ENCODE measurements around the gene IHH. TPM values are rescaled to one million over a fixed set of nuclear protein-coding genes. Genes with fewer than 3 reads are reported as not detected.

The IHH gene
- total RNA-seq, 1 experiment from 2014 or later, result 0.07 TPM

- H3K79me2 ChIP-seq (ENCODE audit: low read length), result no peaks in the 10 kb centered on the region
- H3K36me3 ChIP-seq (ENCODE audit: low read depth, low read length), result no peaks in the 10 kb centered on the region
- H3K27ac ChIP-seq (ENCODE audit: low read length), result no peak overlapping the region
- DNase-seq (no peak), ATAC-seq (no peak)
- no peak overlapping the region for H2AFZ ChIP-seq (ENCODE audit: low read length)
- no peak overlapping the region for H3K9ac ChIP-seq (ENCODE audit: low read length)
- no peak overlapping the region for H3K4me3 ChIP-seq (ENCODE audit: low read length)
- H4K20me1 ChIP-seq (ENCODE audit: low read length), result no peaks in the 10 kb centered on the region
- ChIA-PET POLR2A (ENCODE audit: unreplicated experiment) (no interaction called here), CTCF (interaction anchor here (0.6 to 1.3 kb wide), 18 partner anchors 10 to 284 kb away, joined by 3 to 29 read pairs (median 4); partner anchors contain the start of gene IHH)
- BruUV-seq (replicated peaks), result no TSS peak
- H3K9me3 ChIP-seq (ENCODE audit: low read length), result no peaks in the 10 kb centered on the region
- H3K4me2 ChIP-seq (ENCODE audit: low read length), result no peak overlapping the region
- intact Hi-C loops (cut with micrococcal nuclease), result no loop called here
- H3K27me3 ChIP-seq (ENCODE audit: low read length), result no peaks in the 10 kb centered on the region
- H3K4me1 ChIP-seq (ENCODE audit: insufficient read depth, low read length), result no peaks in the 10 kb centered on the region
- TF ChIP-seq EZH2phosphoT487 (IDR thresholded peaks at IDR 0.05; ENCODE audit: borderline replicate concordance, low read length) (no peak), CTCF (conservative IDR thresholded peaks at IDR 0.05; ENCODE audit: low read depth, low read length) (no peak)
- H3K9me2 ChIP-seq (replicated peaks; ENCODE audit: low read length), result no peaks in the 10 kb centered on the region
- no peaks in the 10 kb centered on the region for H3F3A ChIP-seq (ENCODE audit: low read length, unreplicated experiment)
Measured at GRCh38 chr2:219030177-219030940, 30.4 kb downstream of the IHH start.

GRCh38 chr2:219029829-219030165 is 30.9 kb downstream of the IHH start:
- H3K27me3 ChIP-seq (ENCODE audit: low read length), result no peaks in the 10 kb centered on the region
- no peak overlapping the region for H3K27ac ChIP-seq (ENCODE audit: low read length)
- ATAC-seq (peak; percentile 97), DNase-seq (peak; percentile 90)
- no peak overlapping the region for H3K4me3 ChIP-seq (ENCODE audit: low read length)
- H3K36me3 ChIP-seq (ENCODE audit: low read depth, low read length), result no peaks in the 10 kb centered on the region
- no TSS peak for BruUV-seq (replicated peaks)
- H3F3A ChIP-seq (ENCODE audit: low read length, unreplicated experiment), result no peaks in the 10 kb centered on the region
- TF ChIP-seq CTCF (conservative IDR thresholded peaks at IDR 0.05; ENCODE audit: low read depth, low read length), result peak; percentile 95
- no peak for TF ChIP-seq EZH2phosphoT487 (IDR thresholded peaks at IDR 0.05; ENCODE audit: borderline replicate concordance, low read length)
- no peaks in the 10 kb centered on the region for H4K20me1 ChIP-seq (ENCODE audit: low read length)
- no peak overlapping the region for H3K4me2 ChIP-seq (ENCODE audit: low read length)
- no peaks in the 10 kb centered on the region for H3K79me2 ChIP-seq (ENCODE audit: low read length)
- H3K9me2 ChIP-seq (replicated peaks; ENCODE audit: low read length), result no peaks in the 10 kb centered on the region
- no peak overlapping the region for H2AFZ ChIP-seq (ENCODE audit: low read length)
- POLR2A ChIA-PET (ENCODE audit: unreplicated experiment), result no interaction called here
- CTCF ChIA-PET, result interaction anchor here (0.6 to 1.3 kb wide), 18 partner anchors 11 to 285 kb away, joined by 3 to 29 read pairs (median 4); partner anchors contain the start of gene IHH
- H3K9me3 ChIP-seq (ENCODE audit: low read length), result no peaks in the 10 kb centered on the region
- intact Hi-C loops (cut with micrococcal nuclease), result loop anchor here (1.0 to 5.0 kb wide), 3 partner anchors 33 to 126 kb away; partner anchors contain the start of gene IHH
- no peaks in the 10 kb centered on the region for H3K4me1 ChIP-seq (ENCODE audit: insufficient read depth, low read length)
- no peak overlapping the region for H3K9ac ChIP-seq (ENCODE audit: low read length)

GRCh38 chr2:219028996-219029828 is 31.5 kb downstream of the IHH start:
- intact Hi-C loops (cut with micrococcal nuclease), result loop anchor here (1.0 to 5.0 kb wide), 3 partner anchors 33 to 126 kb away; partner anchors contain the start of gene IHH
- ATAC-seq, result no peak

More at GRCh38 chr2:219028996-219029828, 31.5 kb downstream of the IHH start:
- Histone ChIP-seq H3K36me3 (ENCODE audit: low read depth, low read length) (no peaks in the 10 kb centered on the region), H3K4me1 (ENCODE audit: insufficient read depth, low read length) (no peaks in the 10 kb centered on the region), H3F3A (ENCODE audit: low read length, unreplicated experiment) (no peaks in the 10 kb centered on the region), H3K79me2 (ENCODE audit: low read length) (no peaks in the 10 kb centered on the region), H3K27me3 (ENCODE audit: low read length) (no peaks in the 10 kb centered on the region), H3K4me3 (ENCODE audit: low read length) (no peak overlapping the region), H3K27ac (ENCODE audit: low read length) (no peak overlapping the region), H2AFZ (ENCODE audit: low read length) (no peak overlapping the region), H3K4me2 (ENCODE audit: low read length) (no peak overlapping the region), H3K9me2 (replicated peaks; ENCODE audit: low read length) (no peaks in the 10 kb centered on the region), H3K9me3 (ENCODE audit: low read length) (no peaks in the 10 kb centered on the region), H3K9ac (ENCODE audit: low read length) (no peak overlapping the region), H4K20me1 (ENCODE audit: low read length) (no peaks in the 10 kb centered on the region)
- CTCF ChIA-PET, result interaction anchor here (0.6 to 1.3 kb wide), 14 partner anchors 11 to 285 kb away, joined by 3 to 29 read pairs (median 4); partner anchors contain the start of gene IHH
- DNase-seq, result no peak
- POLR2A ChIA-PET (ENCODE audit: unreplicated experiment), result no interaction called here
- no TSS peak for BruUV-seq (replicated peaks)
- TF ChIP-seq EZH2phosphoT487 (IDR thresholded peaks at IDR 0.05; ENCODE audit: borderline replicate concordance, low read length) (no peak), CTCF (conservative IDR thresholded peaks at IDR 0.05; ENCODE audit: low read depth, low read length) (no peak), EZH2 (IDR thresholded peaks at IDR 0.05; ENCODE audit: low read length, unreplicated experiment) (no peak)

All from PC-3 (cell line).